Fibroblast of mammary gland (primary cell): ENCODE measurements around the gene HBE1.

Source experiments
- DNase-seq: peaks from one replicate; pipeline ENCODE4 v3.0.0-alpha.2; 2010; ENCODE audit warnings: low read depth
- H3K4me3 ChIP-seq: 2 replicates; pipeline ENCODE4 v1.5.1; 2011; ENCODE audit warnings: low read depth, mild to moderate bottlenecking, low read length, moderate library complexity; ENCODE audit not compliant: control insufficient read depth
- CTCF ChIP-seq: conservative IDR thresholded peaks from 2 replicates; pipeline ENCODE4 v1.5.1; 2011; ENCODE audit warnings: low read depth, low read length, inconsistent platforms; ENCODE audit not compliant: control insufficient read depth, insufficient read depth

Gene HBE1

DNA sequence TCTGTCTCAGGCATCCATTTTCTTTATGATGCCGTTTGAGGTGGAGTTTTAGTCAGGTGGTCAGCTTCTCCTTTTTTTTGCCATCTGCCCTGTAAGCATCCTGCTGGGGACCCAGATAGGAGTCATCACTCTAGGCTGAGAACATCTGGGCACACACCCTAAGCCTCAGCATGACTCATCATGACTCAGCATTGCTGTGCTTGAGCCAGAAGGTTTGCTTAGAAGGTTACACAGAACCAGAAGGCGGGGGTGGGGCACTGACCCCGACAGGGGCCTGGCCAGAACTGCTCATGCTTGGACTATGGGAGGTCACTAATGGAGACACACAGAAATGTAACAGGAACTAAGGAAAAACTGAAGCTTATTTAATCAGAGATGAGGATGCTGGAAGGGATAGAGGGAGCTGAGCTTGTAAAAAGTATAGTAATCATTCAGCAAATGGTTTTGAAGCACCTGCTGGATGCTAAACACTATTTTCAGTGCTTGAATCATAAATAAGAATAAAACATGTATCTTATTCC is 10.9 kb upstream of the HBE1 start:
- TF ChIP-seq CTCF = no peak
- H3K4me3 ChIP-seq = no peak overlapping the region
- DNase-seq = peak; percentile 100

DNA sequence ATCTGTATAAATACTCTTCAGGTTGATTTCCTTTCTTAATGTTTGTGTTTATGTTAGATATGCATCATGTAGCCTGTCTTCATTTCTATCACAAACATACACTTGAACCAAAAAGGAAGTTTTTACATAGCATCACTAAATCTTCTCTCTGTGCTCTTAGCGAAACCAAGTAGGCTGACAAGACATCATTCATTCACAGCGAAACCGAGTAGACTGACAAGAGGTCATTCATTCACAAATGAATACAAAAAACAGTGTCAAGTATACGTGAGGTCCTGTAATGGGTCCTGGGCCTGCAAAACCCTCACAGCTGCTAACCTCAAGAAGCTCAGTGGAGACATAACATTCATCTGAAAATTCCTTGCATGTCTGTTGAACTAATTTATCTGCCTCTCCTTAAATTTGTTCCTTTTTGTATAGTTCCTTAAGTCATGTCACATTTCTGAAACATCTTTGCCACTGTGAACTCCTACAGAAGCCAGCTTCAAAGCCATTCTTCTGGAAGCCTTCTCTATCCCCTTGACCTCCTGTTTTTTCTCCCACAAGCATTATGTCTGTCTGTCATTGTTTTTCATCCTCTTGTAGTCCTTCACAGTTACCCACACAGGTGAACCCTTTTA is 9.8 kb upstream of the HBE1 start:
- DNase-seq = no peak
- no peak for TF ChIP-seq CTCF

DNA sequence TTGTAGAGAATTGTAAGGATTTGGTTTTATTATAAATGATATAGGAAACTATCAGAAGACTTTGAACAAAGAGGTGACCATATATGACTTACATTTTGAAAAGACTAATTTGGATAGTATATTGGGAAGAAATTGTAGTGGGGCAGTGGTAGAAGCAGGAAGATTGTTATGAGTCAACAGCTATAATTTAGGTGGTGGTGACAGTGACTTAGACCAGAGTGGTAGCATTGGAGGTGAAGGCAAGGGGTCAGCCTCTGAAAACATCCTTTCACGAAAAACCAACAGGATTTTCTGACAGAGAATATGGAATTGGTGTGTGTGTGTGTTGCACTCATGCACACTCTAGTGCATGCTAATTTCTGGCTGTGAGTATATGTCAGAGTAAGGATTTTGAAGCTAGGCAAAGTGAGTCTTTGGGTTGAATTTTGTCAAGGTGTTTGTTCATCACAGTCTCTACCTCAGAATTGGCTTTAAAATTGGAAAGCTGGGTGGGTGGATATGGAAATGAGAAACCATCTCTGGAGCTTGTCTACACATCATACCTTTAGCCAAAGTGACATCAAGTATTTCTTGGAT is 8.2 kb upstream of the HBE1 start:
- no peak for TF ChIP-seq CTCF

More for the DNA sequence above, 9.8 kb upstream of the HBE1 start:
- H3K4me3 ChIP-seq = no peak overlapping the region

DNA sequence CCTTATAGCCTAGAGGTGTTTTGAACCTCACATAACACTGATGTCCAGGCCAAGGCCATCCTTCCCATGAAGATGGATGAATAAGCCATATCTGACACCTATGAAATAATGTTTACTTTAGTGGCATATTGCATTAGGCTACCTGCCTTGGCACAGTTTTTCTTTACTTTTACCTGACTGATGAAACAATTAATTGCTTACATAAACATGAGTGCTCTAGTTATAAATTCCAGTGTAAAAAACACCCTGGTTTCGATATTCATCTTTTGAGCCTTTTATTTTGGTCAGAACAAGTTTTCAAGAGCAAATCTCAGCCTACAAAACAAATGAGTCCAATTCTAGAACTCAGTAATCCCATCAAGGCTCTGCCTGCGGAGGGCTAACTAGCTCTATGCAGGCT is 7.0 kb upstream of the HBE1 start:
- no peak overlapping the region for H3K4me3 ChIP-seq
- DNase-seq = no peak
- TF ChIP-seq CTCF = no peak

More for the DNA sequence above, 8.2 kb upstream of the HBE1 start:
- DNase-seq = peak; percentile 52
- H3K4me3 ChIP-seq = no peak overlapping the region

DNA sequence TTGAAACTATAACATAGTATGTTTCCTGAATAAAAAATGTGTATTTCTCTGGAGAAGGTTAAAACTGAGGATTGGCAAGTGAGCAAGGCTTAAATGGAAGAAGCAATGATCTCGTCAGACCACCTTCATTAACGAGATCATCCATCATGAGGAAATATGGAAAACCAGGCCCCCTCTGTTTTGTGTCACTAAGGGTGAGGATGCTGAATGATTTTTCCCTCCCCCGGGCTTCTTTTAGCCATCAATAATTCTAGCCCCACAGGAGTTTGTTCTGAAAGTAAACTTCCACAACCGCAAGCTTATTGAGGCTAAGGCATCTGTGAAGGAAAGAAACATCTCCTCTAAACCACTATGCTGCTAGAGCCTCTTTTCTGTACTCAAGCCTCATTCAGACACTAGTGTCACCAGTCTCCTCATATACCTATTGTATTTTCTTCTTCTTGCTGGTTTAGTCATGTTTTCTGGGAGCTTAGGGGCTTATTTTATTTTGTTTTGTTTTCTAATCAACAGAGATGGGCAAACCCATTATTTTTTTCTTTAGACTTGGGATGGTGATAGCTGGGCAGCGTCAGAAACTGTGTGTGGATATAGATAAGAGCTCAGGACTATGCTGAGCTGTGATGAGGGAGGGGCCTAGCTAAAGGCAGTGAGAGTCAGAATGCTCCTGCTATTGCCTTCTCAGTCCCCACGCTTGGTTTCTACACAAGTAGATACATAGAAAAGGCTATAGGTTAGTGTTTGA is 5.8 kb upstream of the HBE1 start:
- no peak for TF ChIP-seq CTCF
- DNase-seq = no peak
- H3K4me3 ChIP-seq = no peak overlapping the region

DNA sequence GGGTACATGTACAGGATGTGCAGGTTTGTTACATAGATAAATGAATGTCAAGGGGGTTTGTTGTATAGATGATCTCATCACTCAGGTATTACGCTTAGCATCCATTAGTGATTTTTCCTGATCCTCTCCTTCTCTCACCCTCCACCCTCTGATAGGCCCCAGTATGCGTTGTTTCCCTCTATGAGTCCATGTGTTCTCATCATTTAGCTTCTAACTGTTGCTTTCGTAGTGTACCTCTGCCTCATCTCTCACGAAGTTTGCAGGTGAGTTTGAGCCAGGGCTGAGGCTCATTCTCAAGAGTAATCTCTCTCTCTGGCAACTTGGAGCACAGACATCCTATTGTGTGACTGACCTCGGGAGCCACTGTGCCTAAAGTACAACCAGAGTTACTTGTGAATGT is 4.7 kb upstream of the HBE1 start:
- H3K4me3 ChIP-seq = no peak overlapping the region
- no peak for DNase-seq
- TF ChIP-seq CTCF = no peak
